ENCODE measurements around the gene TNS2.

The TNS2 gene

GRCh38 chr12:53058674-53059433, 9.0 kb downstream of the TNS2 start:
- DNase-seq: no peak

- no peak for DNase-seq
Observed at GRCh38 chr12:53059434-53060063, 9.7 kb downstream of the TNS2 start.

GRCh38 chr12:53060064-53060720, 10.3 kb downstream of the TNS2 start:
- no peak for DNase-seq

- no peak for DNase-seq
Observed at GRCh38 chr12:53060721-53061276, 10.9 kb downstream of the TNS2 start.

- DNase-seq: peak; percentile 40
Observed at GRCh38 chr12:53061404-53062010, 11.6 kb downstream of the TNS2 start.

GRCh38 chr12:53062011-53062961, 12.4 kb downstream of the TNS2 start:
- peak; percentile 80 for DNase-seq

GRCh38 chr12:53062977-53063707, 13.3 kb downstream of the TNS2 start:
- no peak for DNase-seq

GRCh38 chr12:53063708-53064612, 14.1 kb downstream of the TNS2 start:
- DNase-seq: peak; percentile 56

GRCh38 chr12:53064613-53065436, 15.0 kb downstream of the TNS2 start:
- no peak for DNase-seq

GRCh38 chr12:53065470-53065869, 15.6 kb downstream of the TNS2 start:
- DNase-seq: no peak

- peak; percentile 71 for DNase-seq
Observed at GRCh38 chr12:53065975-53066931, 16.4 kb downstream of the TNS2 start.

GRCh38 chr12:53067074-53067992, 17.5 kb downstream of the TNS2 start:
- no peak for DNase-seq

- DNase-seq: no peak
Observed at GRCh38 chr12:53067993-53068770, 18.3 kb downstream of the TNS2 start.

GRCh38 chr12:53068811-53069585, 19.1 kb downstream of the TNS2 start:
- DNase-seq: no peak

Data from NCI-H226 (cell line).